GM18505 (cell line): ENCODE results near the gene NDUFS2.

ENCODE experiments used
- ATAC-seq: cut with Tn5 transposase; IDR thresholded peaks from one replicate; pipeline ENCODE4 v1.9.1; 2021; ENCODE audit not compliant: unreplicated experiment
- POLR2A ChIP-seq: IDR thresholded peaks from 4 replicates; pipeline ENCODE4 v1.6.1; 2011; ENCODE audit warnings: borderline replicate concordance; ENCODE audit not compliant: insufficient read depth, insufficient read length; ENCODE audit errors: extremely low read depth

The NDUFS2 gene

GRCh38 chr1:161195171-161195570, 7.0 kb upstream of the NDUFS2 start:
- ATAC-seq: peak; percentile 55

GRCh38 chr1:161196111-161196510, 6.1 kb upstream of the NDUFS2 start:
- no peak for TF ChIP-seq POLR2A
- ATAC-seq: no peak

More at GRCh38 chr1:161195171-161195570, 7.0 kb upstream of the NDUFS2 start:
- TF ChIP-seq POLR2A: peak; percentile 17

- no peak for TF ChIP-seq POLR2A
- no peak for ATAC-seq
Observed at GRCh38 chr1:161196521-161197451, 5.4 kb upstream of the NDUFS2 start.

GRCh38 chr1:161197560-161198193, 4.5 kb upstream of the NDUFS2 start:
- ATAC-seq: no peak
- TF ChIP-seq POLR2A: no peak

DNA sequence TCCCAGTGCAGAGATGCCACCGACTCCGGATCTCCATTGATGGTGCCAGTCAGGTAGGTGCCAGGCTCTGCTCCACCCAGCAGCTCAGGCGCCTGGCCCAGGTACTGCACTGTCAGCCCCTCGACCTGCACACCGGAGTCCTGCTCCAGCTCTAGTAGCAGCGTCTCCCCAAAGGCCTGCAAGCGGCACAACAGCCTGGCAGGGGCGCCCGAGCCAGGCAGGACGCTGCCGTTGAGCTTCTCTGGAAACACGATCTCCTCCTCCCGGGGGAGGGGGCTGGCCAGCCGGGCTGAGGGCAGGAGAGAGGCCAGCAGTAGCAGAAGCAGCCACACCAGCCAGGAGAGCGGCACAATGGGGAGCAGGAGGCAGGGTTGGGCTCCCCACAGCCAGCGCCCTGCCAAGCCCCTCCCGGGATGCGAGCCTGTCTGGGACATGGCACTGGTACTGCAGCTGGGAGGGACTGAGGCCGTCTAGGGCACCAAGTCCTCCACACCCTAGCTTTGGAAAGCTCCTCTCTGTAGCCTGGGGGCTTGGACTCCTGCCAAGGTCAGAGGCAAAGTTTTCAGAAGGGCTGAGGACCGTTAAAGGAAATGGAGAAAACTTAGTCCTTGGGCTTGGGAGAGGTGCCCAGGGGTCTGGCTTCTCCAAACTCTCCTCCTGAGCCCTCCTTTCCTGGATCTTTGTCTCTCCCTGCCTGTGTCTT, 3.8 kb upstream of the NDUFS2 start:
- TF ChIP-seq POLR2A: no peak
- no peak for ATAC-seq

GRCh38 chr1:161198897-161199431, 3.2 kb upstream of the NDUFS2 start, which contains the start of gene ADAMTS4:
TSS of gene ADAMTS4 (minus strand) at chr1:161199054. CDS start at chr1:161198627, 427 bp downstream.
- no peak for ATAC-seq
- TF ChIP-seq POLR2A: no peak

- ATAC-seq: no peak
- no peak for TF ChIP-seq POLR2A
Observed at GRCh38 chr1:161199506-161200139, 2.5 kb upstream of the NDUFS2 start.

DNA sequence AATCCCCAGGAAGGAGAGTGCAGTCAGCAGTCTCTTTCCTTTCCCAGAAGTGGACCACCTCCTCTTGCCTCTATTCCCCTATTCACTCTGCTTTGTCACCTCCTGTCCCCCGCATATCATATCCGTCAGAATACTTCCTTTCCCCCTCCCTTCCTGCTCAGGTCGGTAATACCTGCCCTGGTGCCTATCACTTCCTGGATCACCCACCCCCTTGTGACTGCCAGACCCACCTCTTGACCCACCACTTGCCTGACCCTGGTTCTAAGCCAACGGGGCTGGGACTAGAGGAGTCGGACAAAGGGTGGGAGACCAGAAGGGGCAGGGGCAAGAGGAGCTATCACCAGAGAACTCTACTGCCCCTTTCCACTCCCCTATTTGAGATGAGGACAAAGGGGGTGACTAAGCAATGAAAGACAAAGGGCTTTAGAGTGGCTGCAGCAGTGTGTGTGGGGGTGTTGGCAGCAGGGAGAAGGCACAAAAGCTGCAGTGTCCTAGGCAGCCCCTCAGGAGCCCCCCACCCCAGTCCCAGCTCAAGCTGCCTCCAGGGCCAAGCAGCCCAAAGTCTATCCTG, 1.7 kb upstream of the NDUFS2 start:
- ATAC-seq: no peak

DNA sequence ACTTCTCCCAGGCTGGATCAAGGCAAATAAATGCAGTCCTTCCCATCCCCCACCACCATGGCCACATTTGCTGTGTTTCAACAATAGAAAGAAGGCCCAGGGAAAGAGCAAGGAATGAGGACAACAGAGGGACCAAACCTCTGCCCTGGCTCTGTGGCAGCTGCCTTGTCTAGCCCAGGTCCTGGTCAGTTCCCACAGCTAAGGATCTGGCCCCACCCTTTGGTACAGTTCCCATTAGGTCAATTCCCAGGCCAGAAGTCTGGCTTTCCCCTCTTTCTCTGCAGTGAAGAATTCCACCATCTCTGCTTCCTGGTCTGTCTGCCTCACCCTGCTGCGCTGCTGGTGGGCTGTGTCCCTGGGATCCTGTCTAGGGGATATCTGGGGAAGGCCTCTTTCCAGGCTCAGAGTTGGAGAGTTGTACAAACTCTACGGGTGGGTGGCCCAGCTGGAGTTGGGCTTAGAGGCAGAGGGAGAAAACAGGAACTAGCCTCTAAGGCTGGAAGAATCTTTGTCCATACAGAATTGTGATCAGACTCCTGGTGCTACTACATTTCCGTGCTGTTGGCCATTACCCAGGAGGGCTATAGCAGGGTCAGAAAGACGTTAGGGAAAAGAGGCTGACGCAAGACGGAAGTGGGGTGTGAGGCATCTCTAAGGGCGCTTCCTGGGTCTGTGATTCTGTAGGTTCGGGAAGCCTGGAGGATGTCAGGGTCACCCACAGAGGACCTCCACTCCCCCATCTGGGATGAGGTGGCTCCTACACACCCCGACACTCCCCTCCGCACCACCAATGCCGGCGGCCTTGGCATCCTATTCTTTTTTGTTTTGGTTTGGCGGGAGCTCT, 953 bp upstream of the NDUFS2 start:
- no peak for ATAC-seq
- TF ChIP-seq POLR2A: no peak

More for the DNA sequence above, 1.7 kb upstream of the NDUFS2 start:
- no peak for TF ChIP-seq POLR2A

- no peak for TF ChIP-seq POLR2A
- ATAC-seq: no peak
Observed at GRCh38 chr1:161206411-161207140, 4.4 kb downstream of the NDUFS2 start.

DNA sequence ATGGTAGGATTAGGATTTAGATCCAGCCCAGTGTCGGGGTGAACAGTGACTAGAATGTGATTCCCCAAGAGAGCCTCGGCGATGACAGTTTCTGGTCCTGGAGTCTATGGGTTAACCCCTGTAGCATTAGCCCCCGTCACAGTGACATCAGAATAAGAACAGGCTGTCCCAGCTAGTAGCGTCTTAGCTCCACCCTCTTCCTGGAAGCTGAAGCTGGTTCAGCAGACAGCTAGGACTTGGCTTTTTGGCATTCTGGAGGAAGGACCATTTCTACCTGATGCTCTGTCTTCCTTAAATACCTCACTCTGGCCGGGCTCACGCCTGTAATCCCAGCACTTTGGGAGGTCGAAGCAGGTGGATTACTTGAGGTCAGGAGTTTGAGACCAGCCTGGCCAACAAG, 5.0 kb downstream of the NDUFS2 start:
- no peak for TF ChIP-seq POLR2A
- ATAC-seq: no peak

- ATAC-seq: no peak
- TF ChIP-seq POLR2A: no peak
Observed at GRCh38 chr1:161209790-161210409, 7.7 kb downstream of the NDUFS2 start.
